HFF-Myc (cell line): ENCODE data around the gene NHLH2.

Experiments used
- DNase-seq: peaks from one replicate; pipeline ENCODE4 v3.0.0-alpha.2; 2011; ENCODE audit warnings: low read depth; ENCODE audit errors: extremely low read depth
- H3K4me3 ChIP-seq: replicated peaks from 2 replicates; pipeline ENCODE4 v1.5.1; 2011; ENCODE audit warnings: low read depth, mild to moderate bottlenecking, control low read depth, low read length
- TF ChIP-seq, protein P1 (sequence below): IDR thresholded peaks from 2 replicates; pipeline ENCODE4 v1.5.1; 2012; ENCODE audit warnings: mild to moderate bottlenecking, low read depth, low read length, control low read depth; ENCODE audit errors: missing control alignments

Gene NHLH2

DNA sequence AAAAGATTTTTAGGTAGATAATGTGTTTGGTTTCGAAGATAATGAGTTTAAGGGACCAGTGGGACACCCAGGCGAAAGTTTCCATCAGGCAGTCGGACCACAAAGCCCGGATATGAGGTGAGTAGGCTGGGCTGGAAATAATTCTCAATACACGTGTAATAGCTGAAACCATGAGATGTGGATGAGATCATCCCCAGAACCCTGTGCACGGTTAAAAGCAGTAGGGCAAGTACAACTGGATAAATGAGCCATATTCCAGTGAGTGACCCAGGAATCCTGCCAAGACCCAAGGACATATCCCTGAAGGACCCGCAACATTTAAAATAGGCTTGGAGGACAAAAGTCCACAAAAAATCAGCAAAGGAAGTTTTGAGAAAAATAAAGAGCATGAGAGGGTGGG lies 21.5 kb upstream of the NHLH2 start:
- H3K4me3 ChIP-seq: no peak overlapping the region
- DNase-seq: no peak
- TF ChIP-seq, protein P1, sequence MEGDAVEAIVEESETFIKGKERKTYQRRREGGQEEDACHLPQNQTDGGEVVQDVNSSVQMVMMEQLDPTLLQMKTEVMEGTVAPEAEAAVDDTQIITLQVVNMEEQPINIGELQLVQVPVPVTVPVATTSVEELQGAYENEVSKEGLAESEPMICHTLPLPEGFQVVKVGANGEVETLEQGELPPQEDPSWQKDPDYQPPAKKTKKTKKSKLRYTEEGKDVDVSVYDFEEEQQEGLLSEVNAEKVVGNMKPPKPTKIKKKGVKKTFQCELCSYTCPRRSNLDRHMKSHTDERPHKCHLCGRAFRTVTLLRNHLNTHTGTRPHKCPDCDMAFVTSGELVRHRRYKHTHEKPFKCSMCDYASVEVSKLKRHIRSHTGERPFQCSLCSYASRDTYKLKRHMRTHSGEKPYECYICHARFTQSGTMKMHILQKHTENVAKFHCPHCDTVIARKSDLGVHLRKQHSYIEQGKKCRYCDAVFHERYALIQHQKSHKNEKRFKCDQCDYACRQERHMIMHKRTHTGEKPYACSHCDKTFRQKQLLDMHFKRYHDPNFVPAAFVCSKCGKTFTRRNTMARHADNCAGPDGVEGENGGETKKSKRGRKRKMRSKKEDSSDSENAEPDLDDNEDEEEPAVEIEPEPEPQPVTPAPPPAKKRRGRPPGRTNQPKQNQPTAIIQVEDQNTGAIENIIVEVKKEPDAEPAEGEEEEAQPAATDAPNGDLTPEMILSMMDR: no peak

DNA sequence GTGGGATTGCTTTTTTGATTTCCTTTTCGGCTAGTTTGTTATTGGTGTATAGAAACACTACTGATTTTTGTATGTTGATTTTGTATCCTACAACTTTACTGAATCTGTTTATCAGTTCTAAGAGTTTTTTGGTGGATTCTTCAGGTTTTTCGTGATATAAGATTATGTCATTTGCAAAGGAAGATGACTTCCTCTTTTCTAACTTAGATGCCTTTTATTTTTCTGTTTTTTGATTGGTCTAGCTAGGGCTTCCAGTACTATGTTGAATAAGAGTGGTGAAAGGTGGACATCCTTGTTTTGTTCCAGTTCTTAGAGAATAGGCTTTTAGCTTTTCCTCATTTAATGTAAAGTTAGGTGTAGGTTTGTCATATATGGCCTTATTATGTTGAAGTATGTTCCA lies 13.1 kb upstream of the NHLH2 start:
- TF ChIP-seq, protein P1: no peak
- no peak for DNase-seq
- no peak overlapping the region for H3K4me3 ChIP-seq

DNA sequence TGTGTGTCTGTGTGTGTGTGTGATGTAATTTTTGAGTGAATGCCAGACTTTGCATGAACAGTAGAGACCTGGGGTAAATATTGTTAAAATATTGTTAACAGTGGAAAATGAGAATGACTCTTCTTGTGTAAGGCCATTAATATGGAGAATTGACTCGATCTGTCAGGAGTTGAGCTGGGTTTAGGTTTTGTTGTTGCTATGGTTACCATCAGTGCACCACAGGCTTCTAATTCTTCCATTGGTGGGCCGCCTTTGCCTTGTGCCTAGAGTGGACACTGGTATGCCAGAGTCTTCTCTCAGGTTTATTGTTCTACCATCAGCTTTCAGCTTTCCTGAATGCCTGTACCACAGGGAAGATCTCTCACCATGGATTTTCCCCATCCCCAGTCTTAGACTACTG lies 10.0 kb upstream of the NHLH2 start:
- DNase-seq: no peak
- TF ChIP-seq, protein P1: no peak
- H3K4me3 ChIP-seq: no peak overlapping the region

DNA sequence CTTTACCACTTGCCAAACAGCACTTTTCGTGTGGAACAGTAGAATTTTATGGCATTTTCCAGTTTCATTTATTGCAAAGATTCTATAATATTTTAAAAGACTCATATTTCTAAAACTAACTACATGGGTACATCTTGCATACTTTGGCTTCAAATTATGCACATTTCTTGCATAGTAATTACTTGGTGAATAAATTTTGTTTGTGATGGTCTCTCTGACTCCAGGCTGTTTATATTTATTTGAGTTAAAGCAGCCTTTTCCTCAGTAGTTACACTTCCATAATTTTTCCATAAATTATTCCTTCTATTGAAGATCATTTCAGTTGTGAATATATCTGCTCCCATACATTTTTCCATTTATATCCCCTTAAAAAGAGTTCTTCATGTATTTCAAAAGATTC lies 6.9 kb upstream of the NHLH2 start:
- no peak overlapping the region for H3K4me3 ChIP-seq
- TF ChIP-seq, protein P1: no peak
- no peak for DNase-seq

DNA sequence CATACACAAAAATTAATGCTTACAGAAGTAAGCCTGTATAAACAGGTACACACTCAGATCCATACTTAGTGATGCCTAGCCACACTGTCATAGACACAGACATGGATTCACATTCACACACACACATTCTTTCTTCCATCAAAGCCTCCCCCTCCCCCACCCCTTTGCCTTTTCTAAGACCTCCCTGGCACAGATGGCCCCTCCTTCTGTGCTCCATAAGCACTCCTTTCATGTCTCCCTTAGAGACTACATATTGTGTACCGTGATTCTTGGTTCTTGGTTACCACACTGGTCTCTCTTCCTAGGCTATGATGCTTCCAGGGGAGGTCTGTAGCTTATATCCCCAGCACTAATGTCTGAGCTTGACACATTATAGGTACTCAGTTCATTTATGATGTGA lies 2.0 kb upstream of the NHLH2 start:
- no peak overlapping the region for H3K4me3 ChIP-seq
- TF ChIP-seq, protein P1: no peak
- DNase-seq: no peak

DNA sequence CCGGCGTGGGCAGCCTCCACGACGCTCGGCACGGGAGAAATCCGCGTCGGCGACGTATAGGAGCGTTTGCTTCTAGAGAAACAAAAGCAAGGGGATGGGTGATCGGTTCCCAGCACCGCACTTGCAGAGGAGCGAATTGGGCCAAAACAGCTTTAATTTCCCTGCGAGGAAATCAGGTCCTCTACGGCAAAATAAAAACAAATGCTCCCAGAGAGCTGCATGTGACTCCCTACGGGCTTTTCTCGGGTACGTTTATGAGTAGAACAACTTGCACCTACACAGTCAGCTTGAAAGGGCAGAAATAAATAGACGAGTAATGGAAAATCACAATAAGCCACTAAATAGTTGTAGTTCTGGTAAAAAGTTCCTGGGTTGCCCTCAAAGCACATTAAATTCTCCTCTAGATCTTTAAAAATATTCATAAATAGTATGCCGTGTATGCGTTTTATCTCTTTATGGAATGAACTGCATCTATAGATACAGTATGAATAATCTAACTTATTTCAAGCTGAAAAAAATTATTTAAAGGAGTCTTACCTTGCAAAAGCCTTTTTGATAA lies 1.2 kb downstream of the NHLH2 start:
- no peak for DNase-seq
- peak overlapping the region; percentile 24 for H3K4me3 ChIP-seq
- TF ChIP-seq, protein P1: no peak
